ENCODE results near the gene B4GALT3. TPM values are rescaled to one million over a fixed set of nuclear protein-coding genes. Genes with fewer than 3 reads are reported as not detected.

Gene B4GALT3
- total and polyA plus RNA-seq, 2 experiments from 2014 or later, result 36.9 to 44.7 TPM

DNA sequence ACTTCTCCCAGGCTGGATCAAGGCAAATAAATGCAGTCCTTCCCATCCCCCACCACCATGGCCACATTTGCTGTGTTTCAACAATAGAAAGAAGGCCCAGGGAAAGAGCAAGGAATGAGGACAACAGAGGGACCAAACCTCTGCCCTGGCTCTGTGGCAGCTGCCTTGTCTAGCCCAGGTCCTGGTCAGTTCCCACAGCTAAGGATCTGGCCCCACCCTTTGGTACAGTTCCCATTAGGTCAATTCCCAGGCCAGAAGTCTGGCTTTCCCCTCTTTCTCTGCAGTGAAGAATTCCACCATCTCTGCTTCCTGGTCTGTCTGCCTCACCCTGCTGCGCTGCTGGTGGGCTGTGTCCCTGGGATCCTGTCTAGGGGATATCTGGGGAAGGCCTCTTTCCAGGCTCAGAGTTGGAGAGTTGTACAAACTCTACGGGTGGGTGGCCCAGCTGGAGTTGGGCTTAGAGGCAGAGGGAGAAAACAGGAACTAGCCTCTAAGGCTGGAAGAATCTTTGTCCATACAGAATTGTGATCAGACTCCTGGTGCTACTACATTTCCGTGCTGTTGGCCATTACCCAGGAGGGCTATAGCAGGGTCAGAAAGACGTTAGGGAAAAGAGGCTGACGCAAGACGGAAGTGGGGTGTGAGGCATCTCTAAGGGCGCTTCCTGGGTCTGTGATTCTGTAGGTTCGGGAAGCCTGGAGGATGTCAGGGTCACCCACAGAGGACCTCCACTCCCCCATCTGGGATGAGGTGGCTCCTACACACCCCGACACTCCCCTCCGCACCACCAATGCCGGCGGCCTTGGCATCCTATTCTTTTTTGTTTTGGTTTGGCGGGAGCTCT lies 23.9 kb upstream of the B4GALT3 start:
- Histone ChIP-seq H3K4me1 (ENCODE audit: low read depth) (peaks cover 19% of the 10 kb centered on the region), H3K36me3 (peaks cover 8% of the 10 kb centered on the region), H3K9me3 (ENCODE audit: low read depth) (no peaks in the 10 kb centered on the region), H3K27me3 (no peaks in the 10 kb centered on the region), H3K27ac (peak overlapping the region; percentile 92), H3K4me3 (no peak overlapping the region)
- peak in 1 of 2 donors; percentile 94 for DNase-seq (ENCODE audit: low read depth in 1 of 2, low spot score in 1 of 2)
- no peak for TF ChIP-seq CTCF (IDR thresholded peaks at IDR 0.05; ENCODE audit: low read depth, low read length)

- Histone ChIP-seq H3K4me1 (ENCODE audit: low read depth) (peaks cover 19% of the 10 kb centered on the region), H3K9me3 (ENCODE audit: low read depth) (no peaks in the 10 kb centered on the region), H3K36me3 (peaks cover 7% of the 10 kb centered on the region), H3K27me3 (no peaks in the 10 kb centered on the region), H3K4me3 (no peak overlapping the region), H3K27ac (no peak overlapping the region)
- no peak for TF ChIP-seq CTCF (IDR thresholded peaks at IDR 0.05; ENCODE audit: low read depth, low read length)
- DNase-seq (ENCODE audit: low read depth in 1 of 2, low spot score in 1 of 2), result peak in 1 of 2 donors; percentile 31
Observed at GRCh38 chr1:161200421-161200991, 23.2 kb upstream of the B4GALT3 start.

DNA sequence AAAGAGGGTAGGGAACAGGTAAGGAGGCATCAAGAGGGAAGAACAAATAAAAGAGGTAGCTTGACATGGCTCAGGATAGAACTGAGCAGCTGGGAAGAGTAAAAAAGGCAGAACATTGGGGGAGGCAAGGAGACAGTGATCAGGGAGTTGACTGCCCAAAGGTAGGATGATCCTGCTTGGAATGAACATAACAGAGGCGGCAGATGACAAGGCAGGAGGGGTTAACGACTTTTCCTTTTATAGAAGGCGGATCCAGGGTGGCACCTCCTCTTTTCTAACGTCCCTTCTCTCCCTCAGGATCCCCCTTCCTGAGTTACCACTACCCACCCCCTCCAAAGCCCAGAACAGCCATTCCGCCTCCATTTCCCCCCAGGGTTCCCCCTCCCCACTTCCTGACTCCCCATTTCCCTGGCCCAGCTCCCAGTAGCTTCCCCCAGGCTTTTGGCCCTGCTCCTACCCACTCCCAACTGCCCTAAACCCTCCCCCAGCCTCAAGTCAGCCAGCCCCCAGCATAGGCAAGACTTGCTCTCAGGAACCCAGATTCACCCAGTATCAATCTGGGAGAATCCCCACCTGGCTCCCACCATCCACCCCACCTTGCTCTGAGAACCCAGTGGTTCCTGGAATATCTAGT lies 22.3 kb upstream of the B4GALT3 start:
- Histone ChIP-seq H3K9me3 (ENCODE audit: low read depth) (no peaks in the 10 kb centered on the region), H3K27ac (no peak overlapping the region), H3K27me3 (no peaks in the 10 kb centered on the region), H3K36me3 (peaks cover 6% of the 10 kb centered on the region), H3K4me3 (no peak overlapping the region), H3K4me1 (ENCODE audit: low read depth) (peaks cover 19% of the 10 kb centered on the region)
- TF ChIP-seq CTCF (IDR thresholded peaks at IDR 0.05; ENCODE audit: low read depth, low read length), result no peak
- DNase-seq (ENCODE audit: low read depth in 1 of 2, low spot score in 1 of 2), result peak in 1 of 2 donors; percentile 43

- peak; percentile 43 to 90 for DNase-seq (ENCODE audit: low read depth in 1 of 2, low spot score in 1 of 2)
- no peaks in the 10 kb centered on the region for H3K27me3 ChIP-seq
- no peak for TF ChIP-seq CTCF (IDR thresholded peaks at IDR 0.05; ENCODE audit: low read depth, low read length)
- H3K4me1 ChIP-seq (ENCODE audit: low read depth), result peaks cover 19% of the 10 kb centered on the region
- H3K4me3 ChIP-seq, result no peak within 1 kb of the TSS
- no peaks in the 10 kb centered on the region for H3K9me3 ChIP-seq (ENCODE audit: low read depth)
- H3K36me3 ChIP-seq, result no peaks in the 10 kb centered on the region
- H3K27ac ChIP-seq, result peak within 1 kb of the TSS; percentile 16
Observed at GRCh38 chr1:161198897-161199431, 21.7 kb upstream of the B4GALT3 start, which contains the start of gene ADAMTS4. TSS of gene ADAMTS4 (minus strand) at chr1:161199054. CDS start at chr1:161198627, 427 bp downstream.

- Histone ChIP-seq H3K27me3 (no peaks in the 10 kb centered on the region), H3K4me3 (no peak overlapping the region), H3K9me3 (ENCODE audit: low read depth) (no peaks in the 10 kb centered on the region), H3K36me3 (no peaks in the 10 kb centered on the region), H3K27ac (peak overlapping the region; percentile 16), H3K4me1 (ENCODE audit: low read depth) (peaks cover 19% of the 10 kb centered on the region)
- TF ChIP-seq CTCF (IDR thresholded peaks at IDR 0.05; ENCODE audit: low read depth, low read length), result no peak
- peak; percentile 57 to 81 for DNase-seq (ENCODE audit: low read depth in 1 of 2, low spot score in 1 of 2)
Observed at GRCh38 chr1:161198194-161198896, 21.0 kb upstream of the B4GALT3 start.
